ENCODE data around the gene MRPS23. TPM values are rescaled to one million over a fixed set of nuclear protein-coding genes. Genes with fewer than 3 reads are reported as not detected.

The MRPS23 gene
- total and polyA plus RNA-seq, 2 experiments from 2014 or later: 53.2 to 74.5 TPM

DNA sequence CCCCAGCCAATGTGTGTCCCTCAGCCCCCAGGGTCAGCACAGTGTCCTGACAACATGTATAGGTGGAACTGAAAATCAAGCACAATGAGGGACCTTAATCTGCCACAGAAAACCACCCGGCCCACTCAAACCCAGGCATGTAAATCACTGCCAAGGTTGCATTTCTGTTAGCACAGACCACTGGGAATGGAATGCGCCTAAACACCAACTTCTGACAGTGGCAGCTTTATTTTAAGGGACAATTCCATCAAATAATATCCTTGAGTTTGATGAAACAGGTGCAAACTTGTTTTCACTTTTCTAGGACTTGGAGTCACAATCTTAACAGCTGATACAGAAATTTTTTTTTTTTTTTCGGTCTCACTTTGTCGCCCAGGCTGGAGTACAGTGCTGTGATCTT, 37.3 kb upstream of the MRPS23 start:
- Mint-ChIP-seq H3K4me1 (peaks cover 2% of the 10 kb centered on the region; the same call in 2 of the 3 replicates), H3K4me3 (no peak overlapping the region), H3K27ac (no peak overlapping the region), H3K36me3 (ENCODE audit: low read depth) (peaks cover 13% of the 10 kb centered on the region), H3K27me3 (ENCODE audit: insufficient read depth, low read depth, poor library complexity) (peaks cover 11% of the 10 kb centered on the region), H3K9me3 (peaks cover 9% of the 10 kb centered on the region; the same call in 2 of the 3 replicates)
- Histone ChIP-seq H3K36me3 (ENCODE audit: insufficient read depth) (no peaks in the 10 kb centered on the region), H3K4me2 (no peak overlapping the region), H3K9me2 (ENCODE audit: insufficient read depth) (0 out of 2 replicates have a peak, but pooled peaks cover 3% of the 10 kb centered on the region), H3K27ac (ENCODE audit: low read depth) (no peak overlapping the region), H3K79me2 (replicated peaks; ENCODE audit: insufficient read depth) (no peaks in the 10 kb centered on the region), H4K20me1 (replicated peaks; ENCODE audit: insufficient read depth) (no peaks in the 10 kb centered on the region), H3K4me1 (ENCODE audit: insufficient read depth) (no peaks in the 10 kb centered on the region; the same call in 1 of the 2 replicates), H3F3A (replicated peaks; ENCODE audit: low read depth) (0 out of 2 replicates have a peak, but pooled peaks cover 2% of the 10 kb centered on the region), H3K4me3 (no peak overlapping the region), H2AFZ (no peak overlapping the region), H3K27me3 (ENCODE audit: insufficient read depth) (no peaks in the 10 kb centered on the region)
- TF ChIP-seq, protein P1, sequence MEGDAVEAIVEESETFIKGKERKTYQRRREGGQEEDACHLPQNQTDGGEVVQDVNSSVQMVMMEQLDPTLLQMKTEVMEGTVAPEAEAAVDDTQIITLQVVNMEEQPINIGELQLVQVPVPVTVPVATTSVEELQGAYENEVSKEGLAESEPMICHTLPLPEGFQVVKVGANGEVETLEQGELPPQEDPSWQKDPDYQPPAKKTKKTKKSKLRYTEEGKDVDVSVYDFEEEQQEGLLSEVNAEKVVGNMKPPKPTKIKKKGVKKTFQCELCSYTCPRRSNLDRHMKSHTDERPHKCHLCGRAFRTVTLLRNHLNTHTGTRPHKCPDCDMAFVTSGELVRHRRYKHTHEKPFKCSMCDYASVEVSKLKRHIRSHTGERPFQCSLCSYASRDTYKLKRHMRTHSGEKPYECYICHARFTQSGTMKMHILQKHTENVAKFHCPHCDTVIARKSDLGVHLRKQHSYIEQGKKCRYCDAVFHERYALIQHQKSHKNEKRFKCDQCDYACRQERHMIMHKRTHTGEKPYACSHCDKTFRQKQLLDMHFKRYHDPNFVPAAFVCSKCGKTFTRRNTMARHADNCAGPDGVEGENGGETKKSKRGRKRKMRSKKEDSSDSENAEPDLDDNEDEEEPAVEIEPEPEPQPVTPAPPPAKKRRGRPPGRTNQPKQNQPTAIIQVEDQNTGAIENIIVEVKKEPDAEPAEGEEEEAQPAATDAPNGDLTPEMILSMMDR (conservative IDR thresholded peaks at IDR 0.05; ENCODE audit: low read depth in 2 of 2): no peak
- TF ChIP-seq, protein P2, sequence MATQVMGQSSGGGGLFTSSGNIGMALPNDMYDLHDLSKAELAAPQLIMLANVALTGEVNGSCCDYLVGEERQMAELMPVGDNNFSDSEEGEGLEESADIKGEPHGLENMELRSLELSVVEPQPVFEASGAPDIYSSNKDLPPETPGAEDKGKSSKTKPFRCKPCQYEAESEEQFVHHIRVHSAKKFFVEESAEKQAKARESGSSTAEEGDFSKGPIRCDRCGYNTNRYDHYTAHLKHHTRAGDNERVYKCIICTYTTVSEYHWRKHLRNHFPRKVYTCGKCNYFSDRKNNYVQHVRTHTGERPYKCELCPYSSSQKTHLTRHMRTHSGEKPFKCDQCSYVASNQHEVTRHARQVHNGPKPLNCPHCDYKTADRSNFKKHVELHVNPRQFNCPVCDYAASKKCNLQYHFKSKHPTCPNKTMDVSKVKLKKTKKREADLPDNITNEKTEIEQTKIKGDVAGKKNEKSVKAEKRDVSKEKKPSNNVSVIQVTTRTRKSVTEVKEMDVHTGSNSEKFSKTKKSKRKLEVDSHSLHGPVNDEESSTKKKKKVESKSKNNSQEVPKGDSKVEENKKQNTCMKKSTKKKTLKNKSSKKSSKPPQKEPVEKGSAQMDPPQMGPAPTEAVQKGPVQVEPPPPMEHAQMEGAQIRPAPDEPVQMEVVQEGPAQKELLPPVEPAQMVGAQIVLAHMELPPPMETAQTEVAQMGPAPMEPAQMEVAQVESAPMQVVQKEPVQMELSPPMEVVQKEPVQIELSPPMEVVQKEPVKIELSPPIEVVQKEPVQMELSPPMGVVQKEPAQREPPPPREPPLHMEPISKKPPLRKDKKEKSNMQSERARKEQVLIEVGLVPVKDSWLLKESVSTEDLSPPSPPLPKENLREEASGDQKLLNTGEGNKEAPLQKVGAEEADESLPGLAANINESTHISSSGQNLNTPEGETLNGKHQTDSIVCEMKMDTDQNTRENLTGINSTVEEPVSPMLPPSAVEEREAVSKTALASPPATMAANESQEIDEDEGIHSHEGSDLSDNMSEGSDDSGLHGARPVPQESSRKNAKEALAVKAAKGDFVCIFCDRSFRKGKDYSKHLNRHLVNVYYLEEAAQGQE (IDR thresholded peaks at IDR 0.05; ENCODE audit: unreplicated experiment): no peak
- TF ChIP-seq STAT1 (IDR thresholded peaks at IDR 0.05; ENCODE audit: unreplicated experiment) (no peak), CREB1 (CRISPR knock-in tag; IDR thresholded peaks at IDR 0.05; ENCODE audit: low read depth) (no peak), ZNF114 (CRISPR knock-in tag; IDR thresholded peaks at IDR 0.05) (no peak), ZNF331 (CRISPR knock-in tag; IDR thresholded peaks at IDR 0.05; ENCODE audit: low read depth) (no peak), NANOG (IDR thresholded peaks at IDR 0.05; ENCODE audit: borderline replicate concordance) (no peak), EZH2 (IDR thresholded peaks at IDR 0.05; ENCODE audit: low read depth, unreplicated experiment) (no peak), POLR2AphosphoS5 (IDR thresholded peaks at IDR 0.05; ENCODE audit: low read depth) (no peak), EZH2phosphoT487 (IDR thresholded peaks at IDR 0.05; ENCODE audit: unreplicated experiment) (no peak), JUNB (IDR thresholded peaks at IDR 0.05; ENCODE audit: unreplicated experiment) (no peak)
- TF ChIP-seq, protein P3, sequence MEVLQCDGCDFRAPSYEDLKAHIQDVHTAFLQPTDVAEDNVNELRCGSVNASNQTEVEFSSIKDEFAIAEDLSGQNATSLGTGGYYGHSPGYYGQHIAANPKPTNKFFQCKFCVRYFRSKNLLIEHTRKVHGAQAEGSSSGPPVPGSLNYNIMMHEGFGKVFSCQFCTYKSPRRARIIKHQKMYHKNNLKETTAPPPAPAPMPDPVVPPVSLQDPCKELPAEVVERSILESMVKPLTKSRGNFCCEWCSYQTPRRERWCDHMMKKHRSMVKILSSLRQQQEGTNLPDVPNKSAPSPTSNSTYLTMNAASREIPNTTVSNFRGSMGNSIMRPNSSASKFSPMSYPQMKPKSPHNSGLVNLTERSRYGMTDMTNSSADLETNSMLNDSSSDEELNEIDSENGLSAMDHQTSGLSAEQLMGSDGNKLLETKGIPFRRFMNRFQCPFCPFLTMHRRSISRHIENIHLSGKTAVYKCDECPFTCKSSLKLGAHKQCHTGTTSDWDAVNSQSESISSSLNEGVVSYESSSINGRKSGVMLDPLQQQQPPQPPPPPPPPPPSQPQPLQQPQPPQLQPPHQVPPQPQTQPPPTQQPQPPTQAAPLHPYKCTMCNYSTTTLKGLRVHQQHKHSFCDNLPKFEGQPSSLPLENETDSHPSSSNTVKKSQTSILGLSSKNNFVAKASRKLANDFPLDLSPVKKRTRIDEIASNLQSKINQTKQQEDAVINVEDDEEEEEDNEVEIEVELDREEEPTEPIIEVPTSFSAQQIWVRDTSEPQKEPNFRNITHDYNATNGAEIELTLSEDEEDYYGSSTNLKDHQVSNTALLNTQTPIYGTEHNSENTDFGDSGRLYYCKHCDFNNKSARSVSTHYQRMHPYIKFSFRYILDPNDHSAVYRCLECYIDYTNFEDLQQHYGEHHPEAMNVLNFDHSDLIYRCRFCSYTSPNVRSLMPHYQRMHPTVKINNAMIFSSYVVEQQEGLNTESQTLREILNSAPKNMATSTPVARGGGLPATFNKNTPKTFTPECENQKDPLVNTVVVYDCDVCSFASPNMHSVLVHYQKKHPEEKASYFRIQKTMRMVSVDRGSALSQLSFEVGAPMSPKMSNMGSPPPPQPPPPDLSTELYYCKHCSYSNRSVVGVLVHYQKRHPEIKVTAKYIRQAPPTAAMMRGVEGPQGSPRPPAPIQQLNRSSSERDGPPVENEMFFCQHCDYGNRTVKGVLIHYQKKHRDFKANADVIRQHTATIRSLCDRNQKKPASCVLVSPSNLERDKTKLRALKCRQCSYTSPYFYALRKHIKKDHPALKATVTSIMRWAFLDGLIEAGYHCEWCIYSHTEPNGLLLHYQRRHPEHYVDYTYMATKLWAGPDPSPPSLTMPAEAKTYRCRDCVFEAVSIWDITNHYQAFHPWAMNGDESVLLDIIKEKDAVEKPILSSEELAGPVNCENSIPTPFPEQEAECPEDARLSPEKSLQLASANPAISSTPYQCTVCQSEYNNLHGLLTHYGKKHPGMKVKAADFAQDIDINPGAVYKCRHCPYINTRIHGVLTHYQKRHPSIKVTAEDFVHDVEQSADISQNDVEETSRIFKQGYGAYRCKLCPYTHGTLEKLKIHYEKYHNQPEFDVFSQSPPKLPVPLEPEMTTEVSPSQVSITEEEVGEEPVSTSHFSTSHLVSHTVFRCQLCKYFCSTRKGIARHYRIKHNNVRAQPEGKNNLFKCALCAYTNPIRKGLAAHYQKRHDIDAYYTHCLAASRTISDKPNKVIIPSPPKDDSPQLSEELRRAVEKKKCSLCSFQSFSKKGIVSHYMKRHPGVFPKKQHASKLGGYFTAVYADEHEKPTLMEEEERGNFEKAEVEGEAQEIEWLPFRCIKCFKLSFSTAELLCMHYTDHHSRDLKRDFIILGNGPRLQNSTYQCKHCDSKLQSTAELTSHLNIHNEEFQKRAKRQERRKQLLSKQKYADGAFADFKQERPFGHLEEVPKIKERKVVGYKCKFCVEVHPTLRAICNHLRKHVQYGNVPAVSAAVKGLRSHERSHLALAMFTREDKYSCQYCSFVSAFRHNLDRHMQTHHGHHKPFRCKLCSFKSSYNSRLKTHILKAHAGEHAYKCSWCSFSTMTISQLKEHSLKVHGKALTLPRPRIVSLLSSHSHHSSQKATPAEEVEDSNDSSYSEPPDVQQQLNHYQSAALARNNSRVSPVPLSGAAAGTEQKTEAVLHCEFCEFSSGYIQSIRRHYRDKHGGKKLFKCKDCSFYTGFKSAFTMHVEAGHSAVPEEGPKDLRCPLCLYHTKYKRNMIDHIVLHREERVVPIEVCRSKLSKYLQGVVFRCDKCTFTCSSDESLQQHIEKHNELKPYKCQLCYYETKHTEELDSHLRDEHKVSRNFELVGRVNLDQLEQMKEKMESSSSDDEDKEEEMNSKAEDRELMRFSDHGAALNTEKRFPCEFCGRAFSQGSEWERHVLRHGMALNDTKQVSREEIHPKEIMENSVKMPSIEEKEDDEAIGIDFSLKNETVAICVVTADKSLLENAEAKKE (CRISPR knock-in tag; IDR thresholded peaks at IDR 0.05): no peak
- TF ChIP-seq, protein P4, sequence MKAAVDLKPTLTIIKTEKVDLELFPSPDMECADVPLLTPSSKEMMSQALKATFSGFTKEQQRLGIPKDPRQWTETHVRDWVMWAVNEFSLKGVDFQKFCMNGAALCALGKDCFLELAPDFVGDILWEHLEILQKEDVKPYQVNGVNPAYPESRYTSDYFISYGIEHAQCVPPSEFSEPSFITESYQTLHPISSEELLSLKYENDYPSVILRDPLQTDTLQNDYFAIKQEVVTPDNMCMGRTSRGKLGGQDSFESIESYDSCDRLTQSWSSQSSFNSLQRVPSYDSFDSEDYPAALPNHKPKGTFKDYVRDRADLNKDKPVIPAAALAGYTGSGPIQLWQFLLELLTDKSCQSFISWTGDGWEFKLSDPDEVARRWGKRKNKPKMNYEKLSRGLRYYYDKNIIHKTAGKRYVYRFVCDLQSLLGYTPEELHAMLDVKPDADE (IDR thresholded peaks at IDR 0.05): no peak
- ATAC-seq (no peak), DNase-seq (ENCODE audit: low spot score) (no peak)
